Activated naive CD4-positive, alpha-beta T cell treated with Interleukin-2 at 50 U/mL for 16 hours (primary cell): ENCODE data around the gene BEST2.

Source experiments
- DNase-seq: peaks from one replicate; pipeline ENCODE4 v3.0.0-alpha.2; 2020

Gene BEST2

GRCh38 chr19:12802267-12803106, 50.9 kb downstream of the BEST2 start:
- no peak for DNase-seq

GRCh38 chr19:12804051-12804450, 52.5 kb downstream of the BEST2 start:
- no peak for DNase-seq

GRCh38 chr19:12806242-12807081, 54.9 kb downstream of the BEST2 start, which contains the start of gene RNASEH2A:
TSS of gene RNASEH2A (plus strand) at chr19:12806584. CDS start at chr19:12806674, 90 bp downstream.
- peak; percentile 90 for DNase-seq
